HG03025 (cell line): ENCODE results near the gene DBNL.

Experiments used
- ATAC-seq: cut with Tn5 transposase; IDR thresholded peaks from one replicate; pipeline ENCODE4 v1.9.1; 2021; ENCODE audit warnings: mild to moderate bottlenecking, moderate library complexity; ENCODE audit not compliant: unreplicated experiment, low FRiP score

DBNL gene

DNA sequence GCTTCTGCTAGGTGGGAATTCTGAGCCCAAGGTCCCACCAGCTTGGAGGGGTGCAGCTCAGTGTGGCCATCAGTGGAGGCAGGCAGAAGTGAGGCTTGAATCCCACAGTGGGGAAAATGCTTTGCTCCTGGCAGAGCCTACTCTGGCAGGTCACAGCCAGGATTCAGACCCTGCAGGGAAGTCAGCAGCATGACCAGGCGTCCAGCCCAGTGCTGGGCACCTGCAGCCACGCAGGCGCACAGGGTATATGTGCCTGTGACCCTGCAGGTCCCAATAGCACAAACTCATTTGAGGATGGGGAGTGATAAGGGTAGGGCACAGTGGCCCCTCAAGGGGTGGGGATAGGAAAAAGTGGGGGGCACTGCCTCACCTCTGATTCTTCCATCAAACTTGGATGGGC, 51.3 kb downstream of the DBNL start:
- ATAC-seq = no peak

- no peak for ATAC-seq
These were observed 51.9 kb downstream of the DBNL start for GRCh38 chr7:44096326-44096881.

GRCh38 chr7:44097064-44097932, 52.8 kb downstream of the DBNL start:
- no peak for ATAC-seq

DNA sequence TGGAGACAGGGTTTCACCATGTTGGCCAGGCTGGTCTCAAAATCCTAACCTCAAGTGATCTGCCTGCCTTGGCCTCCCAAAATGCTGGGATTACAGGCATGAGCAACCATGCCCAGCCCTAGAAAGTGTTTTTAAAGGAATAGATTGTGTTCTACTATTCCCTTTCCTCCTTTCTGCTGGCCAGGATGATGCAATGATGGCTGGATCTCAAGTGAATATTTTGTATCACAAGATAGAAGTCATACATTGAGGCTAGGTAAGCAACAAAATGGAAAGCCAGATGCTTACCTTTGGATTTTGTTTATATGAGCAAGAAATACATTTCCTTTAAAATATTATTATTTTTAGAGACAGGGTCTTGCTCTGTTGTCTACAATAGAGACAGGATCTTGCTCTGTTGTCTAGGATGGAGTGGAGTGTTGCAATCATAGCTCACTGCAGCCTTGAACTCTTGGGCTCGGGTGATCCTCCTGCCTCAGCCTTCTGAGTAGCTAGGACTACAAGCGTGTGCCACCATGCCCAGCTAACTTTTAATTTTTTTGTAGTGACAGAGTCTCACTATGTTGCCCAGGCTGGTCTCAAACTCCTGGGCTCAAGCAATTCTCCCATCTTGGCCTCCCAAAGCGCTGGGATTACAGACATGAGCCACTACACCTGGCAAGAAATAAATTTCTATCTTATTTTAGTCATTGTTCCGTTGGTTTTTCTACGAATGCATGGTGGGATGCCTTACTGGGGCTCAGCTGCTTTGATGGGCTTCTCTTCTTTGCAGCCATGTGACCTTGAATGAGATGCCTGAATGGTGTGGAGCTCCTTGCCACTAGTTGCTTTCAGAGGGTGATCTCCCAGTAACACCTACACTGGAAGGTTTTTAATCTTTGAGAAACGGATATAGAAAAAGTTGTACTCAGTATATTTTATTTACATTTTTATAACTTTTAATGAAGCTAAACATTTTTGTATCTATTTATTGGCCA, 53.9 kb downstream of the DBNL start:
- no peak for ATAC-seq

DNA sequence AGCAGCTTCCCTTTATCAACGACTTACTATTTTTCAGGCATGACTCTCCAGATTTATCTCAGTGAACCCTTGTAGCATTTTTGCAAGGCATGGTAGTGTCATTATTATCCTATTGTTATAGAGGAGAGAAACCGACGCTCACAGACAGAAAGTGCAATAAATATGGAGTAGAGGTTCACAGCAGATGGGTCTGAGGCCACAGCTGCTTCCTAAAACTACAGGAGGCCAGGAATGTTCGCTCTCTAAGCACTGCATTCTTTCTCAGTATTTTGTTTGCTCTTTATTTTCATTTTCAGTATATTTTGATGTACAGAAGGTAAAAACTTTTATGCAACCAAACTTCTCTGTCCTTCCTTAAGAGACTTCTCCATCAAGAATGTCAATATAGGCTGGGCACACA, 55.2 kb downstream of the DBNL start:
- no peak for ATAC-seq

- no peak for ATAC-seq
These were observed 56.2 kb downstream of the DBNL start for GRCh38 chr7:44100458-44101302.

DNA sequence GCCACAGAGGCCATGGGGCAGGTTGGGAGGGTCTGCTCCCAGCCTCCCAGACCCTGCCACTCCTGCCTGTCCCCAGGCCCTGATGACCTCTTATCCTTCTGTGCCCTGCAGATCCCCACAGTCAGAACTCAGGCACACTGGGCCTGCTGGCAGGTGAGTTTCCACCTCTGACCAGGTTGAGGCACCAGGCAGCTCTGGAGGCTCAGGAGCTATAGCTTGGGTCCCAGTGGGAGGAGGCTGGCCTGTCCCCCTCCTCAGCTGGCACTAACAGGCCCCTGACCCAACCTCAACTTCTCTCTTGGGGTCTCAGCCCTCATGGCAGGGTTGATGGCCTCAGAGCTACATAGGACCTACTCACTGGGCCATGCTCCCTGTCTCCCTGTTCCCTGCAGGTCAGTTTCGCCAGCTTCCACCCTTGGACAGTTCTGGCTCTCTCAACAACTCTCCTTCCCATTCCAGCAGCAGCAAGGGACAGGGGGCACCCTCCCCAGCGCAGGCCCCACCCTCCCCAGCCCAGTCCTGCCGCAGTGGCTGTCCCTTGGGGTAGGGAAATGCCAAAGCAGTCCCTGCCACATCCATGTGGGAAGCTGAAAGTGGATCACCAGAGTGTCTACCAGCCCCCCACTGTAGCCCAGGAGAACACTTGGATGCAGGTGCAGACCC, 56.9 kb downstream of the DBNL start:
- no peak for ATAC-seq

GRCh38 chr7:44101966-44102845, 57.7 kb downstream of the DBNL start:
- no peak for ATAC-seq

DNA sequence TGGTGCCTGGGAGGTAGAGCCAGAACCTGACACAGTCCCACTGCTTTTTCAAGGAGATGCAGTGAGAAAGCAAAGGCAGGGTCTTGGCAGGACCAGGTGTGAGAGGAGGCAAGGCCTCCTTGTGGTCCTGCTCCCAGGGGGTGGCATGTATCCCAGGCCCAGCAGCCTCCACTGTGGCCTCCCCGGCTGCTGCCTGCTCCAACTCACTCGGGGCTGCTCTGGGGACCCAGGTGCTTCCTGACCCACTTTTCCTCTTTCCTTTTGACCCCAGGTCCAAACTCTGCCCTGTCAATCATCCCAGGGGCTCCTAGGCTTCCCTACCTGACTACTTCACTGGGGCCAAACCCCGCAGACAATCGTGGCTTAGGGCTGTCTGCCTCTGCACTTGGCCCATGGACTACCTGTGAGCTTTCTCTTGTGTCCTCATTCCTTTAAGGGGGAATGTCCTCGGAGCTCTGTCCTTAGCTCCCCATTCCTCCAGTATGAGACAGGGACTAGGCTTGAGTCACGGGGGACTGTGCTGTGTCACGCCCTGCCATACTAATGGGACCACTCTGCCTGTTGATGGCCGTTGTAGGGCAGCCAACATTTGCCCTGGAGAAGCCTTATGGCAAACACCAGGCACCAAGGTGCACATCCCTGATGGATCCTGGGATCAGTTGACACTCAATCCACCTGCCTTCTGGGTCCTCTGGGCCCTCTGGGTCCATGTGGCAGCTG, 58.5 kb downstream of the DBNL start:
- ATAC-seq = no peak

DNA sequence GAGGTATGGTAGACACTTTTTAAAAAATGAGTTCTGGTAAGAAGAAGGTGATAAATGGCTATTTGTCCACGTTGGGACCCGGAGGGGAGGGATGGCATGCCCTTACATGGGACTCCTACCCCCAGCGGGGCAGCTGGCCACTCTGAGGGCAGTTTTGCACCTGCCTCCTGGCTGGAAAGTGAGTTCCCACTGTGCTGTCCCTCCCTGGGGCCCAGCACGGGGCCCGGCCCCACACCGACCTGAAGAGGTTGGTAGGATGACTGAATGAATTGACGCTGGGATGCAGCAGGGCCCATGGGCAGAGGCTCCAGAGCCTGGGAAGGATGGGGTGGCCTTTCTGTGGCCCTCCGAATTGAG, 59.0 kb downstream of the DBNL start:
- no peak for ATAC-seq

DNA sequence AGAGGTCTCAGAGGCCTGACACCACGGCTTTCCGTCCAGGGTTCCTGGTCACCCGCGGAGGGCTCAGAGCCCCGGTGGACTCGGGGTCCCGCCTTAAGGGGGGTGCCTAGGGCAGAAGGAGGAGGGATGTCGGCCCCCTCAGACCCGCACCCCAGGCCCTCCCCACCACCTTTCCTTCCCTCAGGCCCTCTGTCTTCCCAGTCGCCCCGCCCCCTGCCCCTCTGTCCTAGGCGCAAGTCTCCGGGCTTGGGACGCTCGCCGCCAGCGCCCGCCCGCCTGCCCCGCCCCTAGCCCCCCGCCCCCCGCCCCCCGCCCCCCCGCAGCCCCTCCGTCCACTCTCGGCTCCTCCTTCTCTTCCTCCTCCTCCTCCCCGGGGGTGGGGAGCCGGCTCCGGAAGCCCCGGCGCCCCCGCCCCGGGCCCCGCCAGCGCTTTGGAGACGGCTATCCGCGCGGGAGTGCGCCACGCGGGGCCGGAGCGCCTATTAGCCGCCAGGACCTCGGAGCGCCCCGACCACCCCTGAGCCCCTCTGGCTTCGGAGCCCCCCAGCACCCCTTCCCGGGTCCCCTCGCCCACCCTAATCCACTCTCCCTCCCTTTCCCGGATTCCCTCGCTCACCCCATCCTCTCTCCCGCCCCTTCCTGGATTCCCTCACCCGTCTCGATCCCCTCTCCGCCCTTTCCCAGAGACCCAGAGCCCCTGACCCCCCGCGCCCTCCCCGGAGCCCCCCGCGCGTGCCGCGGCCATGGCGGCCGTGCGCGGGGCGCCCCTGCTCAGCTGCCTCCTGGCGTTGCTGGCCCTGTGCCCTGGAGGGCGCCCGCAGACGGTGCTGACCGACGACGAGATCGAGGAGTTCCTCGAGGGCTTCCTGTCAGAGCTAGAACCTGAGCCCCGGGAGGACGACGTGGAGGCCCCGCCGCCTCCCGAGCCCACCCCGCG, 59.7 kb downstream of the DBNL start, which contains the start of gene AEBP1:
TSS of gene AEBP1 (plus strand) at position 423 of the 937 bp plus-strand sequence. CDS start at position 744, 321 bp downstream.
- no peak for ATAC-seq

DNA sequence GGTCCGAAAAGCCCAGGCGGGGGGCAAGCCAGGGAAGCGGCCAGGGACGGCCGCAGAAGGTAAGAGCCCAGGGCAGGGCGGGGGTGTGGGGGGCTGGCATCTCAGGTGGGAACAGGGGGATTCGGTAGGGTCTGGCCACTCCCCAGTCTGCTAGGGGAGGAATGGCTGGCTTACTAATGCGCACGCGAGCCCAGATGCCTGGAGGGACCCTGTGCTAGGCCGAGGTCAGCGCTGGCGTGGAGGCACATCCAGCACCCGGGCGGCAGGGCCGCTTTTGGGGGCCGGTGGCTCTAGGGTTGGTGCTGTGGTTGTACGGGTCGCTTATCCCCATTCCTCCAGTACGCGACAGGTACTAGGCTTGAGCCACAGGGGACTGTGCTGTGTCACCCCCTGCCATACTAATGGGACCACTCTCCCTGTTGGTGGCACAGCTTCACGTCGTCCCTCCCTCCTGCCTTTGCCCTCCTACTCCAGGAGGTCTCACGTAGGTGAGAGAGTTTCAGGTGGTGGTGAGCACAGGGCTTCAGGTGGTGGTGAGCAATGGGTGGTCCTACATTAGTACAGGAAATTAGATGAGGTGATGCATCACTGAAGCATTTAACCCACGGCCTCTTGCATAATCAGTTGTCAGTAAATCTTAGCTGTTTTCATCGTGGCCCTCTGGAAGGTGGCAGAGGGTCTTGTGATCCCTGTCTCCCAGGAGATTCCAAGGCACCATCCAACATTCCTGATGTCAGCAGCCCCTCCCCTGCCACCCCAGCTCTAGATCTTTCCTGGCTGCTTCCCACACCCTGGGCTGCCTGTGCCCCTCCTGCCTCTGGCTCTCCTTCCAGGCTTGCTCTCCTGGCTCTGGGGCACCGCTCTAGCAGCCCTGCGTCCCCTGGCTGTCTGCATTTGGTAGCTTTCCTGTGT, 60.6 kb downstream of the DBNL start:
- no peak for ATAC-seq

DNA sequence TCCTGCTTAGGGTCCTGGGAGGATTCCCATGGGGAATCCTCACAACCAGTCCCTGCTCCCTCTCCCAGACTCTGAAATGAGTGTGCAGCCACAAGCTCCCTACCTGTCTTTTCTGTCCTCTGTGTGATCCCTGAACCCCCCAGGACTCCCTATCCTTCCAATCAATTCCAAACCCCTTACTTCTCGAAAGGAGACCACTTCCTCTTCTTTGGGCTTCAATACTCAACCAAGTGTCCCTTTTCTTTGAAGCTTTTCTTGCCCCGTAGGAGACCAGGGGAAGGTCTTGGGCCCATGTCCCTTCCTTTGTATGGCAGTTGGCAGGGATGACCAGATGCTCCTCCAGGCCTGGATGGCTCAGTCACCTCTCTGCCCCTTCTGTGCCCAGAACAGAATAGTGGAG, 61.3 kb downstream of the DBNL start:
- no peak for ATAC-seq

- ATAC-seq = no peak
These were observed 62.0 kb downstream of the DBNL start for GRCh38 chr7:44106311-44107065.
